A549 (cell line): ENCODE results near the gene CDK16. TPM values are rescaled to one million over a fixed set of nuclear protein-coding genes. Genes with fewer than 3 reads are reported as not detected.

Source experiments
- ATAC-seq, 2 experiments: fragments of 200-7000 bp in 1 of 2; fragments of >200 bp in 1 of 2; cut with Nextera tagmentation in 1 of 2; cut with Tn5 transposase in 1 of 2; 3 replicates each; pipeline versions ENCODE4 v1.8.0 to v1.9.1; 2018 to 2020; ENCODE audit warnings: mild to moderate bottlenecking in 1 of 2, moderate library complexity in 1 of 2
- CTCF ChIA-PET: fragments of 300-600 bp; sonication (Branson Sonifier 250); formaldehyde crosslinking; extraction: SDS; loops from one replicate; lab custom pipeline; 2021; ENCODE audit warnings: antibody characterized with exemption, inconsistent platforms; lab: Yijun Ruan, JAX
- POLR2A ChIA-PET: fragments of 350-600 bp; formaldehyde crosslinking; extraction: SDS; loops from one replicate; lab custom pipeline; 2021; ENCODE audit warnings: antibody characterized with exemption, inconsistent platforms; lab: Yijun Ruan, JAX
- DNase-seq, 2 experiments: peaks; one replicate each; pipeline versions ENCODE4 v3.0.0 to v3.0.0-alpha.2; 2011 to 2016; ENCODE audit warnings: low read depth in 1 of 2, low spot score in 1 of 2
- FAIRE-seq: peaks from 2 replicates; lab custom pipeline; 2011; peaks lifted over from hg19 to GRCh38; lab: Jason Lieb, UNC
- H3K27ac ChIP-seq, 2 experiments: fragments of >200 bp; sonication (Bioruptor Twin); formaldehyde crosslinking; 3 replicates each; pipeline ENCODE4 v1.5.1; 2016 to 2017
- H3K4me1 ChIP-seq: fragments of >200 bp; sonication (Bioruptor Twin); formaldehyde crosslinking; 3 replicates; pipeline ENCODE4 v1.6.1; 2016
- H3K4me2 ChIP-seq: fragments of >200 bp; sonication (Bioruptor Twin); formaldehyde crosslinking; 3 replicates; pipeline ENCODE4 v1.6.1; 2016
- H3K4me3 ChIP-seq: fragments of >200 bp; sonication (Bioruptor Twin); formaldehyde crosslinking; 3 replicates; pipeline ENCODE4 v1.5.1; 2016
- H3K9me3 ChIP-seq: fragments of >200 bp; sonication (Bioruptor Twin); formaldehyde crosslinking; 3 replicates; pipeline ENCODE4 v1.6.1; 2016
- BHLHE40 ChIP-seq: IDR thresholded peaks from 2 replicates; pipeline ENCODE4 v1.6.1; 2012; ENCODE audit warnings: low read depth, low read length, inconsistent platforms
- CBX2 ChIP-seq: fragments of 200-600 bp; sonication (generic); IDR thresholded peaks from 2 replicates; pipeline ENCODE4 v1.6.1; 2016; ENCODE audit warnings: low read depth, mild to moderate bottlenecking, borderline replicate concordance
- EHF ChIP-seq: fragments of 250-450 bp; sonication (Bioruptor Pico); IDR thresholded peaks from 2 replicates; pipeline ENCODE4 v1.5.0; 2020; ENCODE audit warnings: mild to moderate bottlenecking
- EHMT2 ChIP-seq: fragments of 200-600 bp; sonication (generic); IDR thresholded peaks from 2 replicates; pipeline ENCODE4 v1.6.1; 2016; ENCODE audit warnings: antibody characterized with exemption, low read depth, mild to moderate bottlenecking, moderate library complexity
- FOSB ChIP-seq: fragments of 250-450 bp; sonication (Bioruptor Pico); IDR thresholded peaks from 2 replicates; pipeline ENCODE4 v1.5.0; 2020; ENCODE audit warnings: mild to moderate bottlenecking, moderate library complexity
- FOXS1 ChIP-seq: fragments of 250-450 bp; sonication (Bioruptor Pico); IDR thresholded peaks from 2 replicates; pipeline ENCODE4 v1.5.0; 2020; ENCODE audit warnings: mild to moderate bottlenecking, moderate library complexity
- JUNB ChIP-seq: fragments of >200 bp; sonication (Bioruptor Twin); formaldehyde crosslinking; IDR thresholded peaks from 2 replicates; pipeline ENCODE4 v1.6.1; 2016
- NFE2L2 ChIP-seq: fragments of 150-350 bp; conservative IDR thresholded peaks from 2 replicates; pipeline ENCODE4 v1.6.1; 2014; ENCODE audit warnings: low read length
- NPAS2 ChIP-seq: fragments of 250-450 bp; sonication (Bioruptor Pico); IDR thresholded peaks from 2 replicates; pipeline ENCODE4 v1.8.0; 2022; ENCODE audit warnings: mild to moderate bottlenecking, moderate library complexity, borderline replicate concordance
- POLR2AphosphoS2 ChIP-seq: conservative IDR thresholded peaks from 2 replicates; pipeline ENCODE4 v1.6.1; 2012; ENCODE audit warnings: low read length, improper control_type of control experiment, inconsistent platforms
- RAD21 ChIP-seq, 2 experiments: fragments of >200 bp in 1 of 2; sonication (Bioruptor Twin) in 1 of 2; formaldehyde crosslinking in 1 of 2; IDR thresholded peaks in 1 of 2; conservative IDR thresholded peaks in 1 of 2; 2 replicates in 1 of 2; 3 replicates in 1 of 2; pipeline ENCODE4 v1.6.1; 2012 to 2018; ENCODE audit warnings: inconsistent platforms in 1 of 2
- RNF2 ChIP-seq: fragments of 200-600 bp; sonication (generic); IDR thresholded peaks from 2 replicates; pipeline ENCODE4 v1.6.1; 2016; ENCODE audit warnings: low read depth, mild to moderate bottlenecking, antibody characterized with exemption, moderate library complexity, borderline replicate concordance
- SMC3 ChIP-seq: fragments of >200 bp; sonication (Bioruptor Twin); formaldehyde crosslinking; IDR thresholded peaks from 3 replicates; pipeline ENCODE4 v1.6.1; 2018; ENCODE audit warnings: inconsistent platforms
- ZC3H11A ChIP-seq: fragments of 450-650 bp; IDR thresholded peaks from 2 replicates; pipeline ENCODE4 v1.6.1; 2014; ENCODE audit warnings: antibody characterized with exemption, mild to moderate bottlenecking
- WGBS: methylation state at CpG from one replicate; pipeline ENCODE4 v1.1.6; 2017; ENCODE audit errors: missing lambda C conversion rate; 5-methylcytosine and 5-hydroxymethylcytosine counted together
- polyA plus RNA-seq, 4 experiments: library from polyadenylated mRNA; depleted of rRNA in 3 of 4; stranded (reverse); fragments of >200 nt; fragmentation: RNase III in 1 of 4; extraction: RNeasy Plus Mini Kit Qiagen cat#74134 plus additional on column Dnase treatment in 1 of 4; gene quantifications; 2 replicates in 3 of 4; 3 replicates in 1 of 4; pipeline ENCODE4 v1.2.3, GENCODE V29; 2011 to 2017
- TF ChIP-seq, protein P1 (sequence below): fragments of 200-600 bp; sonication (generic); IDR thresholded peaks from 2 replicates; pipeline ENCODE4 v1.6.1; 2016; ENCODE audit warnings: antibody characterized with exemption, mild to moderate bottlenecking, moderate library complexity
- TF ChIP-seq, protein P2 (sequence below): fragments of 250-450 bp; sonication (Bioruptor Pico); IDR thresholded peaks from 2 replicates; pipeline ENCODE4 v1.5.0; 2021; ENCODE audit warnings: mild to moderate bottlenecking, moderate library complexity, borderline replicate concordance
- TF ChIP-seq, protein P3 (sequence below): IDR thresholded peaks from 2 replicates; pipeline ENCODE4 v1.6.1; 2012; ENCODE audit warnings: low read depth, borderline replicate concordance

CDK16 gene
- polyA plus RNA-seq, 2 of the 4 experiments (the other 2 are of a cell fraction) = 105 to 111 TPM

DNA sequence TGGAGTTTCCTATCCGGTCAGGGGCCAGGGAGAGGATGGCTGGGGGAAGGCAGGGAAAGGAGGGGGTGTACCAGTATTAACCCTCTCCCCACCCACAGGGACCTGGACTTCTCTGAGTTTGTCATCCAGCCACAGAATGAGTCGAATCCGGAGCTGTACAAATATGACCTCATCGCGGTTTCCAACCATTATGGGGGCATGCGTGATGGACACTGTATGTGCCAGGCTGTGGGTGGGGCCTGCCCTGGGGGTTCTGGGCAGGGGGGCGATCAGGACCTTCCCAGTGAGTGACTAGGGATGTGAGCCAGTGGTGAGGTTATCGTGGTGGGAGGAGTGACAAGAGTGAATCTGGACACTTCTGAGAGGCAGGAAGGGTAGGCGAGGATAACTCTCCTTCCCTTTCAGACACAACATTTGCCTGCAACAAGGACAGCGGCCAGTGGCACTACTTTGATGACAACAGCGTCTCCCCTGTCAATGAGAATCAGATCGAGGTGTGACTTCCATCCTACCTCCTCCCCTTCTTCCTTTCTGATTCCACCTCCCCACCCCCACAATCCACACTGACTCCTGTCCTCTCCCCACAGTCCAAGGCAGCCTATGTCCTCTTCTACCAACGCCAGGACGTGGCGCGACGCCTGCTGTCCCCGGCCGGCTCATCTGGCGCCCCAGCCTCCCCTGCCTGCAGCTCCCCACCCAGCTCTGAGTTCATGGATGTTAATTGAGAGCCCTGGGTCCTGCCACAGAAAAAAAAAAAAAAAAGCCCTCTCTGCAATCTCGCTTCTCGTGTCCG lies 28.9 kb downstream of the CDK16 start:
- Histone ChIP-seq H3K4me3 (no peak overlapping the region), H3K4me1 (no peaks in the 10 kb centered on the region), H3K27ac (no peak overlapping the region), H3K9me3 (no peaks in the 10 kb centered on the region), H3K4me2 (no peak overlapping the region)
- ATAC-seq (peak in 1 of 2 experiments; percentile 15; a peak in 1 of 6 replicates), FAIRE-seq (no peak), DNase-seq (no peak)
- TF ChIP-seq SMC3 (no peak), ZC3H11A (no peak), FOSB (CRISPR knock-in tag) (no peak)
- TF ChIP-seq, protein P1, sequence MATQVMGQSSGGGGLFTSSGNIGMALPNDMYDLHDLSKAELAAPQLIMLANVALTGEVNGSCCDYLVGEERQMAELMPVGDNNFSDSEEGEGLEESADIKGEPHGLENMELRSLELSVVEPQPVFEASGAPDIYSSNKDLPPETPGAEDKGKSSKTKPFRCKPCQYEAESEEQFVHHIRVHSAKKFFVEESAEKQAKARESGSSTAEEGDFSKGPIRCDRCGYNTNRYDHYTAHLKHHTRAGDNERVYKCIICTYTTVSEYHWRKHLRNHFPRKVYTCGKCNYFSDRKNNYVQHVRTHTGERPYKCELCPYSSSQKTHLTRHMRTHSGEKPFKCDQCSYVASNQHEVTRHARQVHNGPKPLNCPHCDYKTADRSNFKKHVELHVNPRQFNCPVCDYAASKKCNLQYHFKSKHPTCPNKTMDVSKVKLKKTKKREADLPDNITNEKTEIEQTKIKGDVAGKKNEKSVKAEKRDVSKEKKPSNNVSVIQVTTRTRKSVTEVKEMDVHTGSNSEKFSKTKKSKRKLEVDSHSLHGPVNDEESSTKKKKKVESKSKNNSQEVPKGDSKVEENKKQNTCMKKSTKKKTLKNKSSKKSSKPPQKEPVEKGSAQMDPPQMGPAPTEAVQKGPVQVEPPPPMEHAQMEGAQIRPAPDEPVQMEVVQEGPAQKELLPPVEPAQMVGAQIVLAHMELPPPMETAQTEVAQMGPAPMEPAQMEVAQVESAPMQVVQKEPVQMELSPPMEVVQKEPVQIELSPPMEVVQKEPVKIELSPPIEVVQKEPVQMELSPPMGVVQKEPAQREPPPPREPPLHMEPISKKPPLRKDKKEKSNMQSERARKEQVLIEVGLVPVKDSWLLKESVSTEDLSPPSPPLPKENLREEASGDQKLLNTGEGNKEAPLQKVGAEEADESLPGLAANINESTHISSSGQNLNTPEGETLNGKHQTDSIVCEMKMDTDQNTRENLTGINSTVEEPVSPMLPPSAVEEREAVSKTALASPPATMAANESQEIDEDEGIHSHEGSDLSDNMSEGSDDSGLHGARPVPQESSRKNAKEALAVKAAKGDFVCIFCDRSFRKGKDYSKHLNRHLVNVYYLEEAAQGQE = no peak
- TF ChIP-seq, protein P2, sequence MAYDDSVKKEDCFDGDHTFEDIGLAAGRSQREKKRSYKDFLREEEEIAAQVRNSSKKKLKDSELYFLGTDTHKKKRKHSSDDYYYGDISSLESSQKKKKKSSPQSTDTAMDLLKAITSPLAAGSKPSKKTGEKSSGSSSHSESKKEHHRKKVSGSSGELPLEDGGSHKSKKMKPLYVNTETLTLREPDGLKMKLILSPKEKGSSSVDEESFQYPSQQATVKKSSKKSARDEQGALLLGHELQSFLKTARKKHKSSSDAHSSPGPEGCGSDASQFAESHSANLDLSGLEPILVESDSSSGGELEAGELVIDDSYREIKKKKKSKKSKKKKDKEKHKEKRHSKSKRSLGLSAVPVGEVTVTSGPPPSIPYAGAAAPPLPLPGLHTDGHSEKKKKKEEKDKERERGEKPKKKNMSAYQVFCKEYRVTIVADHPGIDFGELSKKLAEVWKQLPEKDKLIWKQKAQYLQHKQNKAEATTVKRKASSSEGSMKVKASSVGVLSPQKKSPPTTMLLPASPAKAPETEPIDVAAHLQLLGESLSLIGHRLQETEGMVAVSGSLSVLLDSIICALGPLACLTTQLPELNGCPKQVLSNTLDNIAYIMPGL (CRISPR knock-in tag) = no peak
- CTCF ChIA-PET = interaction anchor here (0.6 to 0.7 kb wide), 2 partner anchors 14 to 41 kb away, joined by 3 read pairs; no protein-coding TSS in a partner anchor
- WGBS = 82% methylated on average over 15 of the region's 23 CpGs
- POLR2A ChIA-PET = interaction anchor here (0.9 kb wide), 1 partner anchor 14 kb away, joined by 4 read pairs; no protein-coding TSS in a partner anchor

DNA sequence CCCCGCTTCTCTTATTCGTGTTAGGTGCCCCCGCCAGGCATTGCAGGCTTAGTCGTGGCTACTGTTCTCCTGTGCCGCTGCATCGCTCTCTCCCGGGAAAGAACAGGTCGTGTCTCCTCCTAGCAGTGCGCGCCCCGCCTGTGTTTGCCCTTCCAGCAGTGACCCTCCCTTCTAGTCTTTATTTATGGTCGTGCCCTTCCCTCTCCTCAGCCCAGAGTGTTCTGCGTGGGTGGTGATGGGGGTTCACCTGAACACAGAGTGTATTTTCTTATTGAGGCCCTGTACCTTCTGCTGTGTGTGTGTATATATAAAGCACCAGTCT lies 29.5 kb downstream of the CDK16 start:
- H3K27ac ChIP-seq = no peak overlapping the region
- TF ChIP-seq CBX2 (no peak), EHF (CRISPR knock-in tag) (no peak), FOXS1 (CRISPR knock-in tag) (no peak), JUNB (no peak), EHMT2 (no peak), RNF2 (no peak), NPAS2 (CRISPR knock-in tag) (no peak), POLR2AphosphoS2 (no peak), BHLHE40 (no peak), RAD21 (conservative IDR thresholded peaks at IDR 0.05 in 1 of 2, IDR thresholded peaks at IDR 0.05 in 1 of 2) (no peak), NFE2L2 (no peak)
- TF ChIP-seq, protein P3, sequence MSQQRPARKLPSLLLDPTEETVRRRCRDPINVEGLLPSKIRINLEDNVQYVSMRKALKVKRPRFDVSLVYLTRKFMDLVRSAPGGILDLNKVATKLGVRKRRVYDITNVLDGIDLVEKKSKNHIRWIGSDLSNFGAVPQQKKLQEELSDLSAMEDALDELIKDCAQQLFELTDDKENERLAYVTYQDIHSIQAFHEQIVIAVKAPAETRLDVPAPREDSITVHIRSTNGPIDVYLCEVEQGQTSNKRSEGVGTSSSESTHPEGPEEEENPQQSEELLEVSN = no peak
- no peak for FAIRE-seq
- CTCF ChIA-PET = interaction anchor here (0.7 kb wide), 1 partner anchor 14 kb away, joined by 3 read pairs; no protein-coding TSS in a partner anchor
- DNase-seq = no peak
- 88% methylated on average over 13 of the region's 13 CpGs for WGBS
- POLR2A ChIA-PET = no interaction called here
- H3K4me1 ChIP-seq = no peaks in the 10 kb centered on the region
- ATAC-seq = no peak
- H3K9me3 ChIP-seq = no peaks in the 10 kb centered on the region
- H3K4me3 ChIP-seq = no peak overlapping the region
- no peak overlapping the region for H3K4me2 ChIP-seq
